ENCODE results near the gene CDC34. TPM values are rescaled to one million over a fixed set of nuclear protein-coding genes. Genes with fewer than 3 reads are reported as not detected.

The CDC34 gene
- total RNA-seq, 5 donors from 2014 or later (not counting 1 experiment from before 2014, with no cell fraction given) = 35.4 to 52.6 (median 51.3) TPM

- CTCF ChIA-PET = interaction anchor here in 1 of 2 donors (0.6 to 0.8 kb wide), 3 partner anchors 27 to 905 kb away, joined by 3 to 7 read pairs (median 6); no protein-coding TSS in a partner anchor
- Histone ChIP-seq H3K27ac (ENCODE audit: low read length) (no peak overlapping the region), H3K36me3 (ENCODE audit: control insufficient read depth in 2 of 2, extremely low read depth in 1 of 2, insufficient read depth in 1 of 2, low read length in 1 of 2) (peaks cover 0 to 8% of the 10 kb centered on the region in 2 donors)
Measured at GRCh38 chr19:518598-519231, 12.8 kb upstream of the CDC34 start.

GRCh38 chr19:519449-519865 is 12.1 kb upstream of the CDC34 start:
- no peak for DNase-seq
- Histone ChIP-seq H3K4me1 (ENCODE audit: control insufficient read depth in 1 of 2, extremely low read depth in 1 of 2, insufficient read depth in 2 of 2, low read length in 2 of 2) (peaks cover 0 to 20% of the 10 kb centered on the region in 2 experiments), H3K36me3 (ENCODE audit: control insufficient read depth in 2 of 2, extremely low read depth in 1 of 2, insufficient read depth in 1 of 2, low read length in 1 of 2) (peaks cover 0 to under 1% of the 10 kb centered on the region in 2 donors), H3K4me3 (ENCODE audit: control insufficient read depth in 1 of 2, extremely low read depth in 1 of 2, low read length in 1 of 2) (peak overlapping the region in 1 of 2 donors; percentile 5), H3K27me3 (replicated peaks in 1 of 2; ENCODE audit: control insufficient read depth in 2 of 2, extremely low read depth in 1 of 2, insufficient read depth in 2 of 2, low read length in 1 of 2) (no peaks in the 10 kb centered on the region), H3K27ac (ENCODE audit: low read length) (no peak overlapping the region), H3K9me3 (no peaks in the 10 kb centered on the region)
- H3K27ac Mint-ChIP-seq = no peak overlapping the region
- no peak overlapping the region for H3K4me3 Mint-ChIP-seq
- no peaks in the 10 kb centered on the region for H3K36me3 Mint-ChIP-seq
- ATAC-seq (replicated peaks in 1 of 4) = peak in 2 of 4 experiments; percentile 3 to 13
- peaks cover 4 to 16% (median 10%) of the 10 kb centered on the region in 3 donors for H3K4me1 Mint-ChIP-seq
- WGBS (ENCODE audit: insufficient coverage) = 94% methylated on average over 44 of the region's 45 CpGs
- CTCF ChIA-PET = no interaction called here
- H3K27me3 Mint-ChIP-seq = no peaks in the 10 kb centered on the region
- POLR2A ChIA-PET = no interaction called here
- no peaks in the 10 kb centered on the region for H3K9me3 Mint-ChIP-seq

More at GRCh38 chr19:518598-519231, 12.8 kb upstream of the CDC34 start:
- H3K4me1 ChIP-seq (ENCODE audit: control insufficient read depth in 1 of 2, extremely low read depth in 1 of 2, insufficient read depth in 2 of 2, low read length in 2 of 2) = peaks cover 0 to 22% of the 10 kb centered on the region in 2 experiments
- Mint-ChIP-seq H3K4me1 (peaks cover 9 to 22% (median 17%) of the 10 kb centered on the region in 3 donors), H3K9me3 (no peaks in the 10 kb centered on the region), H3K27ac (peak overlapping the region in 1 of 2 donors; percentile 8), H3K27me3 (no peaks in the 10 kb centered on the region), H3K36me3 (peaks cover 5% of the 10 kb centered on the region), H3K4me3 (peak overlapping the region in 1 of 3 donors; percentile 36)
- peak; percentile 91 to 96 (median 94) for ATAC-seq (replicated peaks in 1 of 4)
- POLR2A ChIA-PET = no interaction called here
- H3K27me3 ChIP-seq (replicated peaks in 1 of 2; ENCODE audit: control insufficient read depth in 2 of 2, extremely low read depth in 1 of 2, insufficient read depth in 2 of 2, low read length in 1 of 2) = no peaks in the 10 kb centered on the region
- no peaks in the 10 kb centered on the region for H3K9me3 ChIP-seq
- WGBS (ENCODE audit: insufficient coverage) = 26% methylated on average over 54 of the region's 58 CpGs
- DNase-seq = peak; percentile 35 to 80 (median 62)
- H3K4me3 ChIP-seq (ENCODE audit: control insufficient read depth in 1 of 2, extremely low read depth in 1 of 2, low read length in 1 of 2) = peak overlapping the region in 1 of 2 donors; percentile 5

- Histone ChIP-seq H3K27ac (ENCODE audit: low read length) (no peak overlapping the region), H3K9me3 (no peaks in the 10 kb centered on the region), H3K4me1 (ENCODE audit: control insufficient read depth in 1 of 2, extremely low read depth in 1 of 2, insufficient read depth in 2 of 2, low read length in 2 of 2) (peaks cover 0 to 13% of the 10 kb centered on the region in 2 experiments), H3K4me3 (ENCODE audit: control insufficient read depth in 1 of 2, extremely low read depth in 1 of 2, low read length in 1 of 2) (no peak overlapping the region), H3K27me3 (replicated peaks in 1 of 2; ENCODE audit: control insufficient read depth in 2 of 2, extremely low read depth in 1 of 2, insufficient read depth in 2 of 2, low read length in 1 of 2) (peaks cover 0 to 17% of the 10 kb centered on the region in 2 experiments), H3K36me3 (ENCODE audit: control insufficient read depth in 2 of 2, extremely low read depth in 1 of 2, insufficient read depth in 1 of 2, low read length in 1 of 2) (no peaks in the 10 kb centered on the region)
- Mint-ChIP-seq H3K27me3 (peaks cover 0 to 7% of the 10 kb centered on the region in 2 donors), H3K4me1 (peaks cover 0 to 11% (median 2%) of the 10 kb centered on the region in 3 donors), H3K4me3 (no peak overlapping the region), H3K36me3 (no peaks in the 10 kb centered on the region), H3K27ac (no peak overlapping the region), H3K9me3 (no peaks in the 10 kb centered on the region)
- ATAC-seq (replicated peaks in 1 of 4) = no peak
- ChIA-PET POLR2A (no interaction called here), CTCF (interaction anchor here in 1 of 2 donors (2.0 kb wide), 1 partner anchor 12 kb away, joined by 4 read pairs; no protein-coding TSS in a partner anchor)
- WGBS (ENCODE audit: insufficient coverage) = 96% methylated on average over 10 of the region's 12 CpGs
- no peak for DNase-seq
Measured at GRCh38 chr19:522726-523125, 8.8 kb upstream of the CDC34 start.

GRCh38 chr19:524062-524674 is 7.4 kb upstream of the CDC34 start:
- H3K36me3 ChIP-seq (ENCODE audit: control insufficient read depth in 2 of 2, extremely low read depth in 1 of 2, insufficient read depth in 1 of 2, low read length in 1 of 2) = no peaks in the 10 kb centered on the region
- ATAC-seq (replicated peaks in 1 of 4) (peak in 1 of 4 experiments; percentile 29), DNase-seq (no peak)
- H3K27ac ChIP-seq (ENCODE audit: low read length) = no peak overlapping the region
- H3K4me3 Mint-ChIP-seq = no peak overlapping the region
- no peak overlapping the region for H3K4me3 ChIP-seq (ENCODE audit: control insufficient read depth in 1 of 2, extremely low read depth in 1 of 2, low read length in 1 of 2)
- 88% methylated on average over 26 of the region's 29 CpGs for WGBS (ENCODE audit: insufficient coverage)
- no peaks in the 10 kb centered on the region for H3K9me3 ChIP-seq
- H3K27ac Mint-ChIP-seq = no peak overlapping the region
- H3K9me3 Mint-ChIP-seq = no peaks in the 10 kb centered on the region
- ChIA-PET POLR2A (no interaction called here), CTCF (interaction anchor here in 1 of 2 donors (0.7 kb wide), 1 partner anchor 30 kb away, joined by 4 read pairs; no protein-coding TSS in a partner anchor)
- peaks cover 0 to 11% (median 2%) of the 10 kb centered on the region in 3 donors for H3K4me1 Mint-ChIP-seq
- H3K4me1 ChIP-seq (ENCODE audit: control insufficient read depth in 1 of 2, extremely low read depth in 1 of 2, insufficient read depth in 2 of 2, low read length in 2 of 2) = peaks cover 0 to 7% of the 10 kb centered on the region in 2 experiments
- H3K27me3 Mint-ChIP-seq = peaks cover 0 to 7% of the 10 kb centered on the region in 2 donors
- no peaks in the 10 kb centered on the region for H3K36me3 Mint-ChIP-seq
- H3K27me3 ChIP-seq (replicated peaks in 1 of 2; ENCODE audit: control insufficient read depth in 2 of 2, extremely low read depth in 1 of 2, insufficient read depth in 2 of 2, low read length in 1 of 2) = peaks cover 0 to 25% of the 10 kb centered on the region in 2 experiments

GRCh38 chr19:525029-525428 is 6.5 kb upstream of the CDC34 start:
- DNase-seq (no peak), ATAC-seq (replicated peaks in 1 of 4) (no peak)
- Histone ChIP-seq H3K9me3 (no peaks in the 10 kb centered on the region), H3K27ac (ENCODE audit: low read length) (no peak overlapping the region), H3K4me1 (ENCODE audit: control insufficient read depth in 1 of 2, extremely low read depth in 1 of 2, insufficient read depth in 2 of 2, low read length in 2 of 2) (no peaks in the 10 kb centered on the region), H3K4me3 (ENCODE audit: control insufficient read depth in 1 of 2, extremely low read depth in 1 of 2, low read length in 1 of 2) (no peak overlapping the region), H3K36me3 (ENCODE audit: control insufficient read depth in 2 of 2, extremely low read depth in 1 of 2, insufficient read depth in 1 of 2, low read length in 1 of 2) (no peaks in the 10 kb centered on the region), H3K27me3 (replicated peaks in 1 of 2; ENCODE audit: control insufficient read depth in 2 of 2, extremely low read depth in 1 of 2, insufficient read depth in 2 of 2, low read length in 1 of 2) (peaks cover 0 to 27% of the 10 kb centered on the region in 2 experiments)
- Mint-ChIP-seq H3K4me3 (no peak overlapping the region), H3K27ac (no peak overlapping the region), H3K9me3 (no peaks in the 10 kb centered on the region), H3K27me3 (peaks cover 0 to 7% of the 10 kb centered on the region in 2 donors), H3K4me1 (peaks cover 0 to 10% (median 2%) of the 10 kb centered on the region in 3 donors), H3K36me3 (no peaks in the 10 kb centered on the region)
- CTCF ChIA-PET = no interaction called here
- POLR2A ChIA-PET = no interaction called here
- WGBS (ENCODE audit: insufficient coverage) = 80% methylated on average over 12 of the region's 18 CpGs

GRCh38 chr19:525857-526419 is 5.6 kb upstream of the CDC34 start:
- no peaks in the 10 kb centered on the region for H3K9me3 Mint-ChIP-seq
- H3K4me3 Mint-ChIP-seq = no peak overlapping the region
- H3K27ac ChIP-seq (ENCODE audit: low read length) = no peak overlapping the region
- peaks cover 0 to 14% (median 4%) of the 10 kb centered on the region in 3 donors for H3K4me1 Mint-ChIP-seq
- H3K9me3 ChIP-seq = no peaks in the 10 kb centered on the region
- DNase-seq = no peak
- POLR2A ChIA-PET = no interaction called here
- H3K27ac Mint-ChIP-seq = no peak overlapping the region
- H3K4me1 ChIP-seq (ENCODE audit: control insufficient read depth in 1 of 2, extremely low read depth in 1 of 2, insufficient read depth in 2 of 2, low read length in 2 of 2) = peaks cover 0 to 9% of the 10 kb centered on the region in 2 experiments
- H3K36me3 Mint-ChIP-seq = no peaks in the 10 kb centered on the region
- H3K27me3 Mint-ChIP-seq = peaks cover 0 to 7% of the 10 kb centered on the region in 2 donors
- ATAC-seq (replicated peaks in 1 of 4) = no peak
- H3K27me3 ChIP-seq (replicated peaks in 1 of 2; ENCODE audit: control insufficient read depth in 2 of 2, extremely low read depth in 1 of 2, insufficient read depth in 2 of 2, low read length in 1 of 2) = peaks cover 0 to 27% of the 10 kb centered on the region in 2 experiments
- H3K36me3 ChIP-seq (ENCODE audit: control insufficient read depth in 2 of 2, extremely low read depth in 1 of 2, insufficient read depth in 1 of 2, low read length in 1 of 2) = no peaks in the 10 kb centered on the region
- no peak overlapping the region for H3K4me3 ChIP-seq (ENCODE audit: control insufficient read depth in 1 of 2, extremely low read depth in 1 of 2, low read length in 1 of 2)
- CTCF ChIA-PET = interaction anchor here in 1 of 2 donors (0.6 kb wide), 1 partner anchor 10 kb away, joined by 4 read pairs; no protein-coding TSS in a partner anchor
- WGBS (ENCODE audit: insufficient coverage) = 66% methylated on average over 7 of the region's 13 CpGs

Measured in T-cell (primary cell).